A549 treated with AZD9567 at 1 μM for 4 hours (cell line): ENCODE results near the gene NOC3L. TPM values are rescaled to one million over a fixed set of nuclear protein-coding genes. Genes with fewer than 3 reads are reported as not detected.

Experiments
- total RNA-seq: library from RNA; stranded (reverse); fragments of 200-300 nt; extraction: Qiagen RNA extraction; gene quantifications from 5 replicates; pipeline ENCODE4 v1.2.3, GENCODE V29; 2022; ENCODE audit not compliant: insufficient read depth

NOC3L gene
- 20.0 to 25.7 TPM (median 25.1 TPM) in 5 replicates for total RNA-seq

DNA sequence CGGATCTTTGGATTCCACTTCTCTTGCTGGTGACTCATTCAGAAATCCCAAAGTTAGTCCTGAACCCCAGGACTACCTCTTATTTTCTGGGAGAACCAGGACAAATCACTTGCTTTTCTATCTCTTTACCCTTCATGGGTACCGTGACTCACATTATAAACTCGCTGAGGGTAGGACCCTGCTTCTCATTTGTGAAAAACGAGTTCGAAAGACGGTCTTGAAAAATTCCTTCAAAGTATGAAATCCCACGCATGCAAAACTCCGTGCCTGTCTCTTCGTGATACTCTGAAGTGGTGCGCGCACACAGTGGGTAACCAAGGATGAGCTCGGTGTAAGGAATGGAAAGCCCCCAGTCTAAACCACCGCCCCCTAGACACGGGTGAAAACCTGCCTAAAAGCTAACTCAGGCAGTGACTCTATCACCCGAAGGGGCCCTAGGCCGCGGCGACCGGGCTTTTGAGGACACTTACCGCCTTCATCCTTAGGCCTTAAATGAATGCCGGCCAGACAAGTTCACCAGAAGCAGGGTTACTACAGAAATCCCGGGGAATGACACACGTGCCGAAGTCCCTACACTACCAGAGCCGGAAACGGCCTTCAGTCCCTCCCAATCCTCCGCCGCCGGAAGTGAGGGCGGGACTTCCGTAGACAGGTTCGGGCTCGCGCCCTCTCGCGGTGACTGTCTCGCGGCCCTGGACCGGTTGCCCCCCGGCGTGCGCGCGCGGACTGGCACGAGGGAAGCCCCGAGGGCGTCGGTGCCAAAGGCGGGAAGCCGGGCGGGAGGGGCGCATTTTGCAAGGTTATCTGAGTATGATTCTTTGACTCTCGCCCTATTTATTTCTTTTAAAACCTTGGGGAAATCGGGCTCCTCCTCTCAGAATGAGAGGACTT, at the start of gene NOC3L:
Gene NOC3L, minus strand, starts transcription at position 580 of the 891 bp plus-strand sequence. Its CDS starts 101 bp downstream, at position 479.

DNA sequence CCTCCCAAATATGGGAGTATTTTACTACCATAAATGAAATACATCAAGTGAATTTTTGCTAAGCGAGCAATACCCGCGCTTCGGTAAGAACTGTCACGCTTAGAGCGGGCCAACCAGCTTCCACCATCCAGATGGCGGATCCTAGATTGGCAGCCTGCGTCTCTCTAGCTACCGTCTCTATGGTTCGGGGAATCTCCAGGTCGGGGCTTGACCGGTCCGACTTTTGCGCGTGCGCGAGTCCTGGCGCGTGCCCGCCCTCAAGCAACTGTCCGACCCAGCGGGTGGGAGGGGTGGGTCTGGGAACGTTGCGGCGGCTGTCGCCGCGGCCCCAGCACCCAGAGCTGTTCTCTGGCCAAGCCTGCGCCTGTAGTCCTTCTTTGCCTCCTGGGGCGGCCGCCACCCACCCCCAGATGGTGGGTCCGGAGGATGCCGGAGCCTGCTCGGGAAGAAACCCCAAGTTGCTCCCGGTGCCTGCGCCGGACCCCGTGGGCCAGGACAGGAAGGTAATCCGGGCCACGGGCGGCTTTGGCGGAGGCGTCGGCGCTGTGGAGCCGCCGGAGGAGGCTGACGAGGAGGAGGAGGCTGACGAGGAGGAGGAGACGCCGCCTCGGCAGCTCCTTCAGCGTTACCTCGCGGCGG, 39.6 kb upstream of the NOC3L start, which contains the start of gene TBC1D12:
Gene TBC1D12, plus strand, starts transcription at position 338 of the 639 bp plus-strand sequence. Its CDS starts 73 bp downstream, at position 411.

Other genes with a start within 250 kb of the NOC3L start
- gene TBC1D12, start 39.6 kb upstream of the NOC3L start, total RNA-seq, result 4.1 to 6.7 TPM (median 5.8 TPM) in 5 replicates
- gene HELLS, start 182.8 kb upstream of the NOC3L start, total RNA-seq, result 24.0 to 36.5 TPM (median 27.0 TPM) in 5 replicates